Measurements from ENCODE around the gene MANEAL.

Gene MANEAL

DNA sequence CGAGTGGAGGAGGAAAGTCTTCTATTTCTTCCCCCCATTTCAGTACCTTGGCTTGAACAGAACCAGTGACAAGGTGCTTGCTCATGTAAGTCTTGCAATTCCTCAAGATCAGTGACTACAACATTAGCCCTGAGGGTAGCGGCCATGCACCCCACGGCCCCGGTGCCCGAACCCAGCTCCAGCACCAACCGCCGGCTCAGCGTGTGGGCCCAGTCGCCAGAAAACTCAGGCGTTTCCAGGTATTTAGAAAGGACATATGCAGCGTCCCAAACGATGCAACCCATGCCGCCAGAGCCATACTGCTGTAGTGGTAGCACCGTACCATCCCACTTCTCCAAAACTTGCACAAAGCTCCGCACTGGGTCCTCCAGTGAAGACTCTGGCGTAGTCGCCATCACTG lies 11.2 kb upstream of the MANEAL start:
- no peak for DNase-seq

DNA sequence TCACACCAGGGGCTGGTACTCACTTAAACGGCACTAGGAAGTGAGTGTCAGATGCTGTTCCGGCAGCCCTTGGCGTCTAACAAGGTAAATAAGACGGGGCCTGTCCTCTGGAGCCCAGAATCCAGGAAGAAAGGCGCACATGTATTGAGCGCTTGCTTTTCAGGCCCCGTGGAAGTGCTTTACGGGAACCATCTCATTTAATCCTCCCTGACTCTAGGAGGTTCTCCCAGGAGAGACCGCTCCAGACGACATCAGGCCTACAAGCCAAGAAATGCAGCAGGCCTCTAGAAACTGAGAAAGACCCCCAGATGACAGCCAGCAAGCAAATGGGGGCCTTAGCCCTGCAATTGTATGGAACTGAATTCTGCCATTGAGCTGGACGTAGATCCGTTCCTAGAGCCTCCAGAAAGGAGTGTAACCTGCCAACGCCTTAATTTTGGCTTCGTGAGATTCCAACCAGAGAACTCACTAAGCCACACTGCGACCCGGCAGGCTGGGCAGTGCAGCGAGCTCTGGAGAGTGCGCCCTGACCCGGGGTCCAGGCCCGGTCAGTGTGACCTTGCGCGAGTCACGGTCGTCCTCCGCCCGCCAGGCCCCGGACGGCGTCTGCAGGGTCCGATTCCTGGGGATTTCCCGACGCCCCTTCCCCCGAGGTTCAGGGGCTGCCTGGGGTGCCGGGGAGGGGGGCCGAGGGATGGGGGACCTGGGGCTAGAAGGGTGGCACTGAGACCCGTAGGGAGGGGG lies 532 bp upstream of the MANEAL start:
- no peak for DNase-seq

DNA sequence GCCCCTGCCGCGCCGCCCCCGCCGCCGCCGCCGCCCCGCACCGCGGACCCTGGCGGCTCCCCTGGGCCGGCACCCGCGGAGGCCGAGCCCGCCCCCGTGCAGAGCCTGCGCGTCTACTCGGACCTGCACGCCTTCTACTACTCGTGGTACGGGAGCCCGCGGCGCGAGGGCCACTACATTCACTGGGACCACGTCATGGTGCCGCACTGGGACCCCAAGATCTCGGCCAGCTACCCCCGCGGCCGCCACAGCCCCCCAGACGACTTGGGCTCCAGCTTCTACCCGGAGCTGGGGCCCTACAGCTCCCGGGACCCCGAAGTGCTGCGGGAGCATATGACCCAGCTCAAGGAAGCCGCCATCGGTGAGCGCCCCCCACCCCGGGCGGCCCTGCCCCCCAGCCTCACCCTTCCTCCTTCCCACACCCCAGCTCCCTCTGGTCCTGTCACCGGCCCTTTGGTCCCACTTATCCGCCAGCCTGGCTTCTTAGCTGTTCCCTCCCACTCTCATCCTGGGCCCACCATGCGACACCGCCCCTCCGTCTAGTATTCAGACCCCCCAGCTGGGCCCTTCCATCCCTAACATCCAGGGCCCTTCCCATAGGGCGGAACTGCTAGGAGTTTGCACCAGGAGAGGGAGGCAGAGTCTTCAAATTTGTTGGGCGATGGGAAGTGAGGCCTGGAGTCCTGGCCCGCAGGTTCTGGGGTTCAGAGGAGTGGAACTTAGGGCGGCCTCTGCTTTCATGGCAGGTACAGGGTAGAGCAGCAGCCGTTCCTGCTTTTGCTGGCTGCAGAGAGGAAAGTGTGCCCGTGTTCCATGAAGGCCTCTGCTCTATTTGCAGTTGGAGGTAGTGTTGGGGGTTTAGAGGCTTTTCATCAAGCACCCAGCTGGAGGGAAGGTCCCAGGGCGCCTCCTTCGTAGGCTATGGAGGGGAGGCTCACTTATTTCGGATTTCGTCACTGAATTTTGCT lies 1.0 kb downstream of the MANEAL start:
- no peak for DNase-seq

DNA sequence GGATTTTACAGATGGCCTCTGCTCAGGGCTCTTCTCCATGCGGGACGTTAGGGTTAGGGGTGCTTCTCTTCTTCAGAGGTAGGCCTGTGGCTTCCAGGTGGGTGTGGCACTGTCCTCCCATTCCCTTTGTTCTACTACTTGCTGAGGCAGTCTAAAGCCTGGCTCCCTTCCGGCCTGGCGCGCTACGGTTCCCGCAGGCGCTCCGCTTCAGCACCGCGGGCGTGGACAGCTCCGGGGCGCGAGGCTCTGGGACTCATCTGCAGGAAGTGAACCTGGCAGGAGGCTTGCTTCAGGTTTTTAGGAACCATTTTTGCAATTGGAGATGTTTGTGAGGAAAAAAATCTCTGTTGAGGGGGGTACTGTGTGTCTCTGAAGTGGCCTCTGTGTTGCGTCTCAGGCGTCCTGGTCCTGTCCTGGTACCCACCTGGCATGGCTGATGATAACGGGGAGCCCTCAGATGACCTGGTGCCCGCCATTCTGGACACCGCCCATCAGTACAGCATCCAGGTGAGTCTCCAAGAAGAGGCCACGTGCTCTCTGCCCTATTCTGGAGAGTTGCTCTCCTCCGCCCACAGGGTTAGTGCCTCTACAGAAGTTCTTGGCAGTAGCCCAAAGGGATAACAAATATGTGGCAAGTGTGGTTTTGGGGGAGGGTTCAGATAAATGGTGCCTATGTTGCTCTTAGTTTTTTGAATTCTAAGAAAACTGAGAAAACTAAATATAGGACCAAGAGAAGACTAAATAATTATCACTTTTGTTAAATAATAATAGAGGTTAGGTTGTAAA lies 1.9 kb downstream of the MANEAL start:
- DNase-seq = peak; percentile 89

DNA sequence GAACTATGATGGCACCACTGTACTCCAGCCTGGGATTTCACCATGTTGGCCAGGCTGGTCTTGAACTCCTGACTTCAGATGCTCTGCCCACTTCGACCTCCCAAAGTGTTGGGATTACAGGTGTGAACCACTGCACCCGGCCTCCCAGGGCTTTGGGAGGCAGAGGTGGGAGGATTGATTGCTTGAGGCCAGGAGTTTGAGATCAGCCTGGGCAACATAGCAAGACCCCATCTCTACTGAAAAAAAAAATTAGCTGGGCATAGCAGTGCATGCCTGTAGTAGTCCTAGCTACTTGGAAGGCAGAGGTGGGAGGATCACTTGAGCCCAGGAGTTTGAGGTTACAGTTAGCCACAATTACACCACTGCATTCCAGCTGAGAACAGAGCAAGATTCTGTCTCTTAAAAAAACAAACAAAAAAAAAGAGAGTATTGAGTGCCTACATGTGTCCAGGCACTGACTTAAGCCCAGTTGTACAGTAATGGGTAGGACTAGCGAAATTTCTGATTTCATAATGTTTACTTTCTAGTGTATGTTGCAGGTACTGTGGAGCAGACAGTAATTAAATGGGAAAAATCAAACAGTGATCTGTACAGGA lies 4.2 kb downstream of the MANEAL start:
- no peak for DNase-seq

DNA sequence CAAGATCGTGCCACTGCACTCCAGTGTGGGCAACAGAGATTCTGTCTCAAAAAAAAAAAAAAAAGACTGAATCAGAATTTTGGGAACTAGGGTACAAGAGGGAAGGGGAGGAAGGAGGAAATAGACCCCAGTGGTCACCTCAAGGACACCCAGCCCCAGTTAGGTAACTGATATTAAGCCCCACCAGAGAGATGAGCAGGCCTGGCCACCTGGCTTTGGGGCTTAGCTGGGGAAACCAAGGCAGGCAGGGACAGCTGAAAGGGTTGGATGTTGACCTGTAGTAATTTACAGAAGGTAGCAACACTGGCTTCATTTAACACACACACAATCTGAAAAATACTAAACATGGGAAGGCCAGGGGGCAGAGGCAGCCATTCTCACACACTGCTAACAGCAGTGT lies 8.8 kb downstream of the MANEAL start:
- DNase-seq = no peak

DNA sequence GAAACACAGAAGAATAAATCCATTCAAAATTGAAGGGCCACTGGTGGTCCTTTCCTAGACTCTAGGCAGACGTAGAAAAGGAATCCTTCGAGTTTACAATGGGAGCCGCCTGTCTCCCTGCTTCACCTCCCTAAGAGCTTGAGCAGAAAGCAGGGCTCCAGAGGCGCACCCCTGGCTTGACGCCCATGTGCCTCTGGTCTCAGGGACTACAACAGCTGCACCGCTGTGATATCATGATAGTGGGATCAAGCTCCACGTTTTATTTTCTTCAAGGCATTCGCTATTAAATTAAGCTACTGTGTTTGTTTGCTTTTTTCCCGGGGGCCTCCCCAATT lies 13.5 kb downstream of the MANEAL start:
- DNase-seq = peak; percentile 74

DNA sequence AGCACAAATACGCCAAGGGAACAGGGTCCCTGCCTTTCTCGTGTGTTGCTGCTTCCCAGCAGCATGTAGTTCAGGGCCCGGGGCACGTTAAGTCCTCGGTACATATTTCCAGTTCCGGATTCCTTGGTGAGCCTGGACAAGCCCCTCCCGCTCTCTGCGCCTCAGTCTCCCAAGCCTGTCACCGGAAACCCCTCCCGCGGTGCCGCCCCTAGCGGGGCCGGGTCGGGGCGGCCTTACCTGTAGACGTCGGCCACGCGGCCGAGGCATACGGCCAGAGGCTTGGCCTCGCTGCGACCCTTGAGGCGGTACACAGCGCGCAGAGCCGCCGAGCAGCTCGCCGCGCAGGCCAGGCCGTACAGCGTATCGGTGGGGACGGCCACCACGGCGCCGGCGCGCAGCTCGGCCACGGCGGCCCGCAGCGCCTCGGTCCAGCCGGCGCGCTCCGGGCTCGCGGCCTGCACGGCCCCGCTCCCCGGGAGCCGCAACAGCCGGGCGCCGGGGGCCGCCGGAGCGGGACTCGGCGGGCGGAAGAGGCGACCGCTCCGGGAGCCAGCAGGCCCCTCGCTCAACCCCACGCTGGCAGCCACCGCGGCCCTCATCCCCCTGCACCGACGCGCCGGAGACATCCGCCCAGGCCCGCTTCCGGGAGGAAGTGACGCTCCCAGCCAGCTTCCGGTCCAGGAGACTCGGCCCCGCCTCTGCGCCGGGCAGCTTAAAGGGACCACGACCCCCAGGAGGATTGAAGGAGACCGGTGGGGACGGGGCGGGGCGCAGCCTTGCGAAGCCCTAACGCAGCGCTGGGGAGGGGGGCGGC lies 14.1 kb downstream of the MANEAL start, which contains the start of the genes C1orf122 and YRDC:
Gene C1orf122 (plus strand): TSS at position 236 of the 814 bp plus-strand sequence. CDS start 615 bp downstream, outside the sequence.
Gene YRDC (minus strand): TSS at position 654 of the 814 bp plus-strand sequence. CDS start 28 bp downstream, at position 626.
- peak; percentile 98 for DNase-seq

DNA sequence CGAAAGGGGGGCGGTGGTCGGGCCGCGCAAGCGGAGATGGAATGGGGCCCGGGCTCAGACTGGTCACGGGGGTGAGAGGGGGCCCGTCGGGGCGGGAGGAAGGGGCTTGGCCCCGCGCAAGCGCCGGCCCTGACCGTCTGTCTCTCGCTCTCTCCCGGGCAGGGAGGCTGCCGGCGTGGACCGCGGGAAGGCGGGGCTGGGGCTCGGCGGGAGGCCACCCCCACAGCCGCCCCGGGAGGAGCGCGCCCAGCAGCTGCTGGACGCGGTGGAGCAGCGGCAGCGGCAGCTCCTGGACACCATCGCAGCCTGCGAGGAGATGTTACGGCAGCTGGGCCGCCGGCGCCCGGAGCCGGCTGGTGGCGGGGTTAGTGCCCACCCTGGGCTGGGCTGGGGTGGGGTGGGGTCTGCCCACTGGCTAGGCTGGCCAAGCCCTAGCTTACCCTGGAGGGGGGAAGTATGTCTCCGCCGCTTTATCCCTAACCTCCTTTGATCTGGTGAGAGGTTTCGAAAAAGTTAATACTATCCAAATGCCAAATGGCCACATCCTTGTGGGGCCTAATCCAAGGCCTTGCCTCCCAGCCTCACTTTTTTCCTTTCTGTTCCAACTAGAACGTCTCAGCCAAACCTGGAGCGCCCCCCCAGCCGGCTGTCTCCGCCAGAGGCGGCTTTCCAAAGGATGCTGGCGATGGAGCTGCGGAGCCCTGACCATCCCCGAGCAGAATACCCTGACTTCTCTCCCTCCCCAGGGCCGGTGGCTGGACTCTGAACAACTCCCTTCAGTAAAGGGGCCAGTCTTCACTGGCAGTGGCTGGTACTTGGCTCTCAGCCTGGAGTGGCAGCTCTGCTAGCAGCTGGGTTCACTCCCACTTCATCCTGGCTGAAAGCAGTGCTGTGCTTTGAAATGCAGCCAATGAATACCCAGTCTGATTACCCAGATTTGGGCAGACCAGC lies 15.0 kb downstream of the MANEAL start:
- DNase-seq = peak; percentile 77

DNA sequence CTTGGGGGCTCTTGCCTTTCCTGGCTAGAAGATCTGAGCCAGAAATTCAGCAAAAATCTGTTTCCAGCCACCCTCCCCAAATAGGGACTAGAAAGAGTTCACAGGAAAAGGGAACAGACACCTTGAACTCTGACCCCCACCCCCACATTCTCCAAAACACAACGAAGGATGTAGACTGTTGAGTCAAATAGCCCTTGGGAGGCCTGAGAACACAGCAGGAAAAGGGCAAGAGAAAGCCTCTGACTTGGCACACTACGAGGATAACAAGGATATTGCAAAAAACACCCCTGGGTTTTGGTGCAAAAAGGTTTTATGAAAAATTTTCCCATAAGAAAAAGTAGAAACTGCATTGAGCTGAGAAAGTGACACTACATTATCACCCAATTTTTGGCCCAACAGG lies 16.3 kb downstream of the MANEAL start:
- no peak for DNase-seq

DNA sequence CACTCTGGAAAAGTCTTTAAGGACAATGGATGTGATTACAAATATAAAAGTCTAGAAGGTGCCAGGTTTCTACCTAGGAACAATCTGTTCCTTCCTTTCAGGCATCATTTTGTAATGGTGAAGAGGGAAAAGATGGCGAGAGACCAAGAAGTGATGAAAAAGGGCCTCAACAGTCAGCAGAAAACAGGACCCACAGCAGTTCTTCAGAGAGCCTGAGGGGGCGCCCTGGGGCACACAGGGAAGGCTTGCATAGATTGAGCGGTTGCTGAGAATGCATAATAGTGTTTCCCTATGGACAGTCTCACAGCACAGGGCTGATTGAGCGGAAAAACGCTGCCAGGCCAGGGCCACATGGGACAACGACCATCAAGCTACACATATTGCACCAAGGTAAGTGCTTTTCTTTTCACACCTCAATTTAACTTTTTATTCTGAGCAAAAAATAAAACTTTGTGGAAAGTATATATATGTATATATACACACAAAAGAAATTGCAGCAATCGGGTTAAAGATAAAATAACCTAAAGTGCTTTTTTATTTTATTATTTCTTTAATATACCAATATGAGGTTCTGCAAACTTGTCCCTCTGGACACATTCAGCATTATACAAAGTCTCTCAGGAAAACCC lies 17.5 kb downstream of the MANEAL start:
- peak; percentile 90 for DNase-seq

DNA sequence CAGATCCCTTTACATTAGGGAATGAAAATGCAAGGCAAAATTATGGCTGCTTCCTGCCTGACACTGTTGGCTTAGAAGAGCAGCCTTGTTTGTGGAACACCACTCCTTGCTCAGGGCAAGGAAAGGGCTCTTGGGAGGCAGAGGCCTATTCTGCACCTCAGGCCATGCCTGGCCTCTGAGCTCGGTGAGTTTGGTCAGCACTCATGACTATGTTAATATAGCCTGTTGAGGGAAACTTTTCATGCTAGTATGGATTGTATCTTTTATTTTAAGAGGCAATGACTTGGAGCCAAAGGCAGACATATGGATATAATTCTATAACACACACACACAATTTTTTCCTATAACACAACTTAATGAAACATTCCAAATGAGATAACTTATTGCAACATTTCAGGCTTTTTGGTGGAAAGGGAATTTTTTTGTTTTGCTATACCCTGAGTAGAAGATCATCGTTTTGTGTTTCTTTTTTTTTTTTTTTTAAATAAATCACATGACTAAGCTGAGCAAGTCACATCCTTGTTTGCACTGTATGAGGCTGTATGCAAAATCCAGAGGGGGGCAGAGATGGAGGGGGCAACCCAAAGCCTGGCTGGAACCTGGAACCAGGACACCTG lies 20.0 kb downstream of the MANEAL start:
- DNase-seq = no peak

DNA sequence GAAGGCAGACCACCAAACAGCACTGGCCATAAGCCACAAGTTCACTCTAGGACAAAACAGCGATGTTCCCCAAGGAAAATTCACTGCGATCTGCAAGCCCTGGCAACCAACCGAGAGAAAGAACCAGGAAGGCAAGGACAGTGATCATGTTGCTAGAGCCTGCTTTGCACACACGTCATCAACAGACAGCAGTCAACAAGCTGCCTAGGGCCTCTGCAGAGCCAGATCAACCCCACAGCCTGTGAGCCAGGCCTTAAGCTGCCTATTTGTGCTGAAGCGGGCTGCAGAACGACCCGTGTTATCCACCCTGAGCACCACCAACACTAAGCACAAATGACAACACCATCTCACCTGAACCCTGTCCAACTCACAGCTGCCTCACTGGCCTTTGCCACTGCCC lies 20.6 kb downstream of the MANEAL start:
- DNase-seq = no peak

DNA sequence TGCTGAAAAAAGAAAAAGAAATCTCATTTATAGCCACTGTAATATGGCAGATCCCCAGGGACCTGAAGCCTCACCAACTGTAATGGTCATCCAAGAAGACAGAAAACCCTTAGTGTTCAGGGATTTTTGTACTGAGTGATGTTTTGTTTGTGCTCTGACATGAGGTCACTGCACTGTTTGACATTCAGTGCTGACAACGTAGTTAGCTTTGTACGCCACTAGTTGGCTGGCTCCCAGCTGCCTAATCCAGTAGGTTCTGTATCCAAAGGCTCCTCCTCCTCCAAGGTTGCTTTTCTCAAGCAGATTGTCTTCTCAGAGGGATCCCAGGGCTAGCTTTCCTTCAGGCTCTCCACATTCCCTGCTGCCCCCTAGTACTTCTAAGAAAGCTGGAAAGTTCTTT lies 23.8 kb downstream of the MANEAL start:
- peak; percentile 22 for DNase-seq

DNA sequence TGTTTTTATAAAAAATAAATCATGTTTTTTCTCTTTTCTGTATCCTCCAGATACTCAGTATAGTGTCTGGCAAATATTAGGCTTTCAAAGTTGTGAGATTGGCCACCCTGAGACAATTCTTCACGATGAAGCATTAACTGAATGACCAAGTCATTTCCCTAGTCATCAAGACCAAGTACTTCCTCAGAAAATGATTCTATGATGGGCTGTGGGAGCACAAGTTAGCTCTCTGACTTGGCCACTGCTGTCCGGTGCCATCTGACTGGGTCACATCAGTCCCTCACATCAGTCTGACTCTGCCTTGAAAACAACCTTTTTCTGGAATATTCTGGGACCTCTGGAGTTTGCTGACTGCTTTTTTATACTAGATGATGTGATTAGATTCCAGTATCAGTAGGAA lies 27.8 kb downstream of the MANEAL start:
- no peak for DNase-seq

DNA sequence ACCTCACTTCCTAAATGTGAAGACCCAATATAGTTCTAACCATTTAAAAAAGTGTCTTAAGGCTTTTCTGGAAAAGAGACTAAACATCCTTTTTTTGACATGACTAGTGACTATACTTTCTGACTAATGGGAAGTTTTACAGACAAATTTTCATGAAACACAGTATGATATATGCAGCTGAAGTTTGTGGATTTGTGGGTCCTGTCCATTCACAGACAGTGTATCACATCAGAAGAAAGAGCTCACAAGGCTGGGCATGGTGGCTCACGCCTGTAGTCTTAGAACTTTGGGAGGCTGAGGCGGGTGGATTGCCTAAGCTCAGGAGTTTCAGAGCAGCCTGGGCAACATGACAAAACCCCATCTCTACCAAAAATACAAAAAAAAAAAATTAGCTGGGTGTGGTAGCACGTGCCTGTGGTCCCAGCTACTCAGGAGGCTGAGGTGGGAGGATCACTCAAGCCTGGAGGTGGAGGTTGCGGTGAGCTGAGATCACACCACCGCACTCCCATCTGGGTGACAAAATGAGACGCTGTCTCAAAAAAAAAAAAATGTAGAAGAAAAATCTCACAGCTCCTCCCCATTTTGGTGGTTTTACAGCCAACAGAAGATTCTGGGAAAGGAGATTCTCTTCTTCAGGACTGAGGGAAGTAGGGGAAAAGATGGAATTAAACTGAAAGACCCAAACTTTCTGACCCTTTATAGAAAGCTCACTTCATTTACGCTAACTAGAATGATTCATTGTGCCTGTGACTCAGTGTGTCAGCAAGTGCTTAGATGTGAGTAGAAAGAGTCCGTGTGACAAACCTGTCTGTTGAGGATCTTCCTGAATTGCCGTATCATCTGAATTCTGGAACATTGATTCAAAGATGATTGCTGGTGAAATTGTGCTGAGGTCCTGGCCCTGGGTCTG lies 29.5 kb downstream of the MANEAL start:
- DNase-seq = no peak

DNA sequence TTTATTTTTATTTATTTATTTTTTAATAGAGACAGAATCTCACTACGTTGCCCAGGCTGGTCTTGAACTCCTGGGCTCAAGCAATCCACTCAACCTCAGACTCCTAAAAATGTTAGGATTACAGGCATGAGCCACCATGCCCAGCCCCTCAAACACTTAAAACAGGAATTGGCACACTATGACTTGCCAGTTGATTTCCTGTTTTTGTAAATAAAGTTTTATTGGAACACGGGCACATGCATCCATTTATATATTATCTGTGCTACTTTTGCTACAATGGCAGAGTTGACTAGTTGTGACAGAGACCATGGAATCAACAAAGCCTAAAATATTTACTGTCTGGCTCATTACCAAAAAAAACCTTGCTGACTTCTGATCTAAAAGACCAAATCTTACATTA lies 30.4 kb downstream of the MANEAL start:
- no peak for DNase-seq

DNA sequence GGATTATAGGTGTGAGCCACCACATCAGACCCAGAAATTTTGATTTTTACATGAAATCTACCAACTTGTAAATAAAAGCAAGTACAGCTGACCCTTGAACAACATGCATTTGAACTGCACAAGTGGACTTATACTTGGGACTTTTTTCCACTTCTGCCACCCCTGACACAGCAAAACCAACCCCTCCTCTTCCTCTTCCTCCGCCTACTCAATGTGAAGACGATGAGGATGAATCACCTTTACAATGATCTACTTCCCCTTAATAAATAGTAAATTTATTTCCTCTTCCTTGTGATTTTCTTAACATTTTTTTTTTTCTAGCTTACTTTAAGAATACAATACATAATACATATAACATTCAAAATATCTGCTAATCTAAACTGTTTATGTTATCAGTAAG lies 31.9 kb downstream of the MANEAL start:
- DNase-seq = no peak

All from hematopoietic multipotent progenitor cell treated with erythropoietin and hydrocortisone succinate and interleukin-3 and kit ligand, for 4 days (in vitro differentiated cells).